Liver (tissue), 9 donors: ENCODE measurements around the gene ZNF446. TPM values are rescaled to one million over a fixed set of nuclear protein-coding genes. Genes with fewer than 3 reads are reported as not detected.

Source experiments
- DNase-seq: peaks from one replicate; pipeline ENCODE4 v3.0.0-alpha.2; 2017; ENCODE audit warnings: low spot score
- H3K27ac ChIP-seq, 2 donors: one replicate each; pipeline ENCODE4 v1.7.0; 2013; ENCODE audit warnings: inconsistent platforms in 2 of 2, low read length in 2 of 2, control low read depth in 1 of 2, low read depth in 1 of 2, mild to moderate bottlenecking in 1 of 2
- H3K27me3 ChIP-seq, 4 donors: one replicate each; pipeline versions ENCODE4 v1.6.1 to v1.7.0; 2013; ENCODE audit warnings: low read length in 3 of 4, inconsistent platforms in 1 of 4, mild to moderate bottlenecking in 1 of 4, moderate library complexity in 1 of 4; ENCODE audit not compliant: control insufficient read depth in 4 of 4, insufficient read depth in 4 of 4
- H3K36me3 ChIP-seq, 4 donors: one replicate each; pipeline versions ENCODE4 v1.6.1 to v1.7.0; 2013; ENCODE audit warnings: low read length in 3 of 4, mild to moderate bottlenecking in 3 of 4, low read depth in 1 of 4, moderate library complexity in 1 of 4; ENCODE audit not compliant: control insufficient read depth in 4 of 4, insufficient read depth in 3 of 4
- H3K4me1 ChIP-seq, 4 donors: one replicate each; pipeline versions ENCODE4 v1.6.1 to v1.7.0; 2013; ENCODE audit warnings: low read length in 3 of 4, mild to moderate bottlenecking in 3 of 4, moderate library complexity in 1 of 4; ENCODE audit not compliant: control insufficient read depth in 4 of 4, insufficient read depth in 4 of 4
- H3K4me3 ChIP-seq, 3 donors: one replicate each; pipeline versions ENCODE4 v1.6.1 to v1.7.0; 2013; ENCODE audit warnings: low read length in 3 of 3, control low read depth in 1 of 3, low read depth in 1 of 3, mild to moderate bottlenecking in 1 of 3
- H3K9ac ChIP-seq, 2 donors: one replicate each; pipeline ENCODE4 v1.7.0; 2013; ENCODE audit warnings: low read length in 2 of 2, mild to moderate bottlenecking in 2 of 2, moderate library complexity in 2 of 2, control low read depth in 1 of 2, low read depth in 1 of 2
- H3K9me3 ChIP-seq, 4 donors: one replicate each; pipeline versions ENCODE4 v1.6.1 to v1.7.0; 2013; ENCODE audit warnings: low read length in 3 of 4; ENCODE audit not compliant: control insufficient read depth in 4 of 4
- EGR1 ChIP-seq, 2 donors: IDR thresholded peaks; 2 replicates each; pipeline ENCODE4 v1.6.1; 2016 to 2018; ENCODE audit warnings: antibody characterized with exemption in 2 of 2, low read depth in 2 of 2
- FOXA1 ChIP-seq: IDR thresholded peaks from 2 replicates; pipeline ENCODE4 v1.6.1; 2016; ENCODE audit warnings: antibody characterized with exemption
- FOXA2 ChIP-seq: IDR thresholded peaks from 2 replicates; pipeline ENCODE4 v1.6.1; 2016; ENCODE audit warnings: antibody characterized with exemption
- GABPA ChIP-seq, 2 donors: IDR thresholded peaks in 1 of 2; conservative IDR thresholded peaks in 1 of 2; 2 replicates each; pipeline ENCODE4 v1.6.1; 2016; ENCODE audit warnings: antibody characterized with exemption in 2 of 2, mild to moderate bottlenecking in 1 of 2, moderate library complexity in 1 of 2
- HNF4A ChIP-seq, 2 donors: conservative IDR thresholded peaks; 2 replicates each; pipeline ENCODE4 v1.6.1; 2016; ENCODE audit warnings: antibody characterized with exemption in 2 of 2, mild to moderate bottlenecking in 2 of 2
- HNF4G ChIP-seq: IDR thresholded peaks from 2 replicates; pipeline ENCODE4 v1.6.1; 2016; ENCODE audit warnings: antibody characterized with exemption
- JUND ChIP-seq, 2 donors: IDR thresholded peaks; 2 replicates each; pipeline ENCODE4 v1.6.1; 2016; ENCODE audit warnings: antibody characterized with exemption in 2 of 2
- NR2F2 ChIP-seq: IDR thresholded peaks from 2 replicates; pipeline ENCODE4 v1.6.1; 2016; ENCODE audit warnings: antibody characterized with exemption
- RAD21 ChIP-seq, 2 donors: IDR thresholded peaks; 2 replicates each; pipeline ENCODE4 v1.6.1; 2016; ENCODE audit warnings: antibody characterized with exemption in 2 of 2, mild to moderate bottlenecking in 2 of 2
- RXRA ChIP-seq, 2 donors: IDR thresholded peaks; 2 replicates each; pipeline ENCODE4 v1.6.1; 2017 to 2018; ENCODE audit warnings: antibody characterized with exemption in 2 of 2, mild to moderate bottlenecking in 1 of 2
- SP1 ChIP-seq: IDR thresholded peaks from 2 replicates; pipeline ENCODE4 v1.6.1; 2018; ENCODE audit warnings: antibody characterized with exemption, mild to moderate bottlenecking
- TAF1 ChIP-seq: conservative IDR thresholded peaks from 2 replicates; pipeline ENCODE4 v1.6.1; 2016; ENCODE audit warnings: antibody characterized with exemption, mild to moderate bottlenecking
- YY1 ChIP-seq: IDR thresholded peaks from 2 replicates; pipeline ENCODE4 v1.6.1; 2016; ENCODE audit warnings: antibody characterized with exemption, mild to moderate bottlenecking
- whole genome bisulfite sequencing: extraction: QIAGEN DNeasy Blood & Tissue Kit; methylation state at CpG from one replicate; pipeline ENCODE4 v1.1.7; 2013; 5-methylcytosine and 5-hydroxymethylcytosine counted together
- polyA plus RNA-seq, 2 donors: library from polyadenylated mRNA; stranded (reverse) in 1 of 2; unstranded in 1 of 2; fragments of 200-250 nt in 1 of 2; fragments of >200 nt in 1 of 2; fragmentation: Nextera tagmentation in 1 of 2; extraction: Ambion mirVana in 1 of 2; gene quantifications; one replicate each; pipeline versions ENCODE4 v1.2.1 to v1.2.3, GENCODE V29; 2013 to 2015
- total RNA-seq, 2 donors: library from RNA; depleted of rRNA; stranded (reverse); fragments of >200 nt; gene quantifications; one replicate each; pipeline ENCODE4 v1.2.3, GENCODE V29; 2014
- TF ChIP-seq, protein P1 (sequence below): IDR thresholded peaks from 2 replicates; pipeline ENCODE4 v1.6.1; 2016; ENCODE audit warnings: antibody characterized with exemption
- TF ChIP-seq, protein P2 (sequence below): IDR thresholded peaks from 2 replicates; pipeline ENCODE4 v1.6.1; 2016; ENCODE audit warnings: antibody characterized with exemption
- TF ChIP-seq, protein P3 (sequence below): IDR thresholded peaks from 2 replicates; pipeline ENCODE4 v1.6.1; 2016; ENCODE audit warnings: antibody characterized with exemption
- TF ChIP-seq, protein P4 (sequence below): IDR thresholded peaks from 2 replicates; pipeline ENCODE4 v1.6.1; 2016; ENCODE audit warnings: antibody characterized with exemption, mild to moderate bottlenecking
- TF ChIP-seq, protein P5 (sequence below): fragments of 150-350 bp; IDR thresholded peaks from 2 replicates; pipeline ENCODE4 v1.5.1; 2017; ENCODE audit warnings: improper control_type of control experiment, low read depth, low read length; ENCODE audit not compliant: missing input control
- donor health status: healthy.
- donor health status: healthy.
- donor health status: healthy.
- donor health status: healthy.
- donor health status: healthy.

The ZNF446 gene
- total and polyA plus RNA-seq, 4 donors = 2.8 to 4.8 (median 3.9) TPM

DNA sequence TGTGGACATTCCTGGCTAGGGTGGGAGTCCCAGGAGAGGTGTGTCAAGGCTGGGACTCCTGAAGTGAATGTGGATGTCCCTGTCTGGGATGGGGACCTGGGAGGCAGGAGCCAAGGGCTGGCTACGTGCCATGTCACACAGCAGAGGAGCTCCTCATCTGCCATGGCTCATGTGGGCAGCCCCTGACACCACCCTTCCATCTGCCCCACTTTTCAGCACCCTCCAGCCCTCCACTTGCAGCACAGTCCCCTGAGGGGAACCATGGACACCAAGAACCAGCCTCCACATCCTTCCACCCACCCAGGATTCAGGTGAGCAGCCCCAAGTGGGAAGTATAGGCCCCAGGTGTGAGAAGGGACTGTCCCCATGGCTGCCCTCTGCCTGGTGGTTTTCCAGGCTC lies 1.7 kb downstream of the ZNF446 start:
- Histone ChIP-seq H3K36me3 (peaks cover 0 to 15% (median 5%) of the 10 kb centered on the region in 4 donors), H3K4me1 (peaks cover 5 to 21% (median 15%) of the 10 kb centered on the region in 4 donors), H3K4me3 (no peak overlapping the region), H3K9ac (no peak overlapping the region), H3K9me3 (no peaks in the 10 kb centered on the region), H3K27ac (peak overlapping the region; percentile 87 to 88), H3K27me3 (no peaks in the 10 kb centered on the region)
- no peak for DNase-seq
- WGBS = 100% methylated on average over 1 of the region's 1 CpG
- no peak for TF ChIP-seq JUND (IDR thresholded peaks at IDR 0.05)
- no peak for TF ChIP-seq YY1
- TF ChIP-seq GABPA (IDR thresholded peaks at IDR 0.05 in 1 of 2, conservative IDR thresholded peaks at IDR 0.05 in 1 of 2) = no peak
- TF ChIP-seq, protein P1, sequence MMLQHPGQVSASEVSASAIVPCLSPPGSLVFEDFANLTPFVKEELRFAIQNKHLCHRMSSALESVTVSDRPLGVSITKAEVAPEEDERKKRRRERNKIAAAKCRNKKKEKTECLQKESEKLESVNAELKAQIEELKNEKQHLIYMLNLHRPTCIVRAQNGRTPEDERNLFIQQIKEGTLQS = no peak
- no peak for TF ChIP-seq SP1
- TF ChIP-seq, protein P2, sequence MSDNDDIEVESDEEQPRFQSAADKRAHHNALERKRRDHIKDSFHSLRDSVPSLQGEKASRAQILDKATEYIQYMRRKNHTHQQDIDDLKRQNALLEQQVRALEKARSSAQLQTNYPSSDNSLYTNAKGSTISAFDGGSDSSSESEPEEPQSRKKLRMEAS = no peak
- TF ChIP-seq, protein P3, sequence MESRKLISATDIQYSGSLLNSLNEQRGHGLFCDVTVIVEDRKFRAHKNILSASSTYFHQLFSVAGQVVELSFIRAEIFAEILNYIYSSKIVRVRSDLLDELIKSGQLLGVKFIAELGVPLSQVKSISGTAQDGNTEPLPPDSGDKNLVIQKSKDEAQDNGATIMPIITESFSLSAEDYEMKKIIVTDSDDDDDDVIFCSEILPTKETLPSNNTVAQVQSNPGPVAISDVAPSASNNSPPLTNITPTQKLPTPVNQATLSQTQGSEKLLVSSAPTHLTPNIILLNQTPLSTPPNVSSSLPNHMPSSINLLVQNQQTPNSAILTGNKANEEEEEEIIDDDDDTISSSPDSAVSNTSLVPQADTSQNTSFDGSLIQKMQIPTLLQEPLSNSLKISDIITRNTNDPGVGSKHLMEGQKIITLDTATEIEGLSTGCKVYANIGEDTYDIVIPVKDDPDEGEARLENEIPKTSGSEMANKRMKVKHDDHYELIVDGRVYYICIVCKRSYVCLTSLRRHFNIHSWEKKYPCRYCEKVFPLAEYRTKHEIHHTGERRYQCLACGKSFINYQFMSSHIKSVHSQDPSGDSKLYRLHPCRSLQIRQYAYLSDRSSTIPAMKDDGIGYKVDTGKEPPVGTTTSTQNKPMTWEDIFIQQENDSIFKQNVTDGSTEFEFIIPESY = no peak
- no peak for TF ChIP-seq HNF4G
- TF ChIP-seq FOXA2 = no peak
- no peak for TF ChIP-seq NR2F2
- TF ChIP-seq RAD21 (IDR thresholded peaks at IDR 0.05) = no peak
- TF ChIP-seq, protein P4, sequence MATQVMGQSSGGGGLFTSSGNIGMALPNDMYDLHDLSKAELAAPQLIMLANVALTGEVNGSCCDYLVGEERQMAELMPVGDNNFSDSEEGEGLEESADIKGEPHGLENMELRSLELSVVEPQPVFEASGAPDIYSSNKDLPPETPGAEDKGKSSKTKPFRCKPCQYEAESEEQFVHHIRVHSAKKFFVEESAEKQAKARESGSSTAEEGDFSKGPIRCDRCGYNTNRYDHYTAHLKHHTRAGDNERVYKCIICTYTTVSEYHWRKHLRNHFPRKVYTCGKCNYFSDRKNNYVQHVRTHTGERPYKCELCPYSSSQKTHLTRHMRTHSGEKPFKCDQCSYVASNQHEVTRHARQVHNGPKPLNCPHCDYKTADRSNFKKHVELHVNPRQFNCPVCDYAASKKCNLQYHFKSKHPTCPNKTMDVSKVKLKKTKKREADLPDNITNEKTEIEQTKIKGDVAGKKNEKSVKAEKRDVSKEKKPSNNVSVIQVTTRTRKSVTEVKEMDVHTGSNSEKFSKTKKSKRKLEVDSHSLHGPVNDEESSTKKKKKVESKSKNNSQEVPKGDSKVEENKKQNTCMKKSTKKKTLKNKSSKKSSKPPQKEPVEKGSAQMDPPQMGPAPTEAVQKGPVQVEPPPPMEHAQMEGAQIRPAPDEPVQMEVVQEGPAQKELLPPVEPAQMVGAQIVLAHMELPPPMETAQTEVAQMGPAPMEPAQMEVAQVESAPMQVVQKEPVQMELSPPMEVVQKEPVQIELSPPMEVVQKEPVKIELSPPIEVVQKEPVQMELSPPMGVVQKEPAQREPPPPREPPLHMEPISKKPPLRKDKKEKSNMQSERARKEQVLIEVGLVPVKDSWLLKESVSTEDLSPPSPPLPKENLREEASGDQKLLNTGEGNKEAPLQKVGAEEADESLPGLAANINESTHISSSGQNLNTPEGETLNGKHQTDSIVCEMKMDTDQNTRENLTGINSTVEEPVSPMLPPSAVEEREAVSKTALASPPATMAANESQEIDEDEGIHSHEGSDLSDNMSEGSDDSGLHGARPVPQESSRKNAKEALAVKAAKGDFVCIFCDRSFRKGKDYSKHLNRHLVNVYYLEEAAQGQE = no peak
- no peak for TF ChIP-seq RXRA (IDR thresholded peaks at IDR 0.05)

DNA sequence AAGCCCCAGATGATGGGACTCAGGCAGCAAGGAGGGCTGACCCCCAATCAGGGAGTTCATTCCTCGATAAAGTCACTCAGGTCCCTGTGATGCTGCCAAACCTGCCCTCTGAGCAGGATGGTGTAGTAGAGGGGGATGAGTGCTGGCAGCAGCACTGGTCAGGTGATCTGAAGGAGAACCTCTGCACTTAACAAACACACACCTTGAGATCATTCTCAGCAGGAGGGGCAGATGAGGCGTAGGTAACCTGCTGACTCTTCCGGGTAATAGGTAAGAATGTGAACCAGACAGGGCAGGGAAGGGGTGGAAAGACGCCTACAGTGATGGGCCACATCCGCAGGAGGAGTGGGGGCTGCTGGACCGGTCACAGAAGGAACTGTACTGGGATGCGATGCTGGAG lies 3.2 kb downstream of the ZNF446 start:
- H3K27me3 ChIP-seq = no peaks in the 10 kb centered on the region
- DNase-seq = no peak
- WGBS = 95% methylated on average over 7 of the region's 7 CpGs
- peaks cover 5 to 21% (median 15%) of the 10 kb centered on the region in 4 donors for H3K4me1 ChIP-seq
- peaks cover 0 to 15% (median 5%) of the 10 kb centered on the region in 4 donors for H3K36me3 ChIP-seq
- H3K27ac ChIP-seq = peak overlapping the region in 1 of 2 donors; percentile 34
- H3K4me3 ChIP-seq = no peak overlapping the region
- H3K9ac ChIP-seq = no peak overlapping the region
- H3K9me3 ChIP-seq = no peaks in the 10 kb centered on the region
- no peak for TF ChIP-seq EGR1 (IDR thresholded peaks at IDR 0.05; ENCODE audit: low read depth in 2 of 2)
- TF ChIP-seq HNF4G = no peak
- TF ChIP-seq, protein P1 = no peak
- TF ChIP-seq, protein P4 = no peak
- TF ChIP-seq GABPA (IDR thresholded peaks at IDR 0.05 in 1 of 2, conservative IDR thresholded peaks at IDR 0.05 in 1 of 2) = no peak
- TF ChIP-seq, protein P3 = no peak
- TF ChIP-seq FOXA1 = no peak
- TF ChIP-seq TAF1 = no peak
- no peak for TF ChIP-seq SP1
- TF ChIP-seq HNF4A (conservative IDR thresholded peaks at IDR 0.05) = no peak
- no peak for TF ChIP-seq YY1
- TF ChIP-seq FOXA2 = no peak
- TF ChIP-seq, protein P5, sequence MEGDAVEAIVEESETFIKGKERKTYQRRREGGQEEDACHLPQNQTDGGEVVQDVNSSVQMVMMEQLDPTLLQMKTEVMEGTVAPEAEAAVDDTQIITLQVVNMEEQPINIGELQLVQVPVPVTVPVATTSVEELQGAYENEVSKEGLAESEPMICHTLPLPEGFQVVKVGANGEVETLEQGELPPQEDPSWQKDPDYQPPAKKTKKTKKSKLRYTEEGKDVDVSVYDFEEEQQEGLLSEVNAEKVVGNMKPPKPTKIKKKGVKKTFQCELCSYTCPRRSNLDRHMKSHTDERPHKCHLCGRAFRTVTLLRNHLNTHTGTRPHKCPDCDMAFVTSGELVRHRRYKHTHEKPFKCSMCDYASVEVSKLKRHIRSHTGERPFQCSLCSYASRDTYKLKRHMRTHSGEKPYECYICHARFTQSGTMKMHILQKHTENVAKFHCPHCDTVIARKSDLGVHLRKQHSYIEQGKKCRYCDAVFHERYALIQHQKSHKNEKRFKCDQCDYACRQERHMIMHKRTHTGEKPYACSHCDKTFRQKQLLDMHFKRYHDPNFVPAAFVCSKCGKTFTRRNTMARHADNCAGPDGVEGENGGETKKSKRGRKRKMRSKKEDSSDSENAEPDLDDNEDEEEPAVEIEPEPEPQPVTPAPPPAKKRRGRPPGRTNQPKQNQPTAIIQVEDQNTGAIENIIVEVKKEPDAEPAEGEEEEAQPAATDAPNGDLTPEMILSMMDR = no peak
- TF ChIP-seq RXRA (IDR thresholded peaks at IDR 0.05) = no peak
- TF ChIP-seq JUND (IDR thresholded peaks at IDR 0.05) = no peak
